Measurements from ENCODE around the gene ERBB4.

The ERBB4 gene

DNA sequence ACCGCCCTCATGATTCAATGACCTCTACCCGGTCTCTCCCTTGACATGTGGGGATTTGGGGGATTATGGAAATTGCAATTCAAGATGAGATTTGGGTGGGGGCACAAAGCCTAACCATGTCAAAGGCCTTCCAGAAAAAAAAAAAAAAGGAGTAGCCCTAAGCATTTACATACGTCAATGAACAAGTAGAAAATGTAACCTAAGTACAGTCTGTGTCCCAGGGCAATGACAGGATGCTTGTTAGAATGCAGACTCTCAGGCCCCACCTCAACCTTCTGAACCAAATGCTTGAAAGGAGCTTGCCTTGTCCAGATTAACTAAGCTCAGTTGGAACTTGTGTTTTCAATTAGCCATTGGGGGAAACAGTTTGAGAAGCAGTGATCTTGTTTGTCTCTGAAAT, 1180.1 kb downstream of the ERBB4 start:
- TF ChIP-seq, protein P1, sequence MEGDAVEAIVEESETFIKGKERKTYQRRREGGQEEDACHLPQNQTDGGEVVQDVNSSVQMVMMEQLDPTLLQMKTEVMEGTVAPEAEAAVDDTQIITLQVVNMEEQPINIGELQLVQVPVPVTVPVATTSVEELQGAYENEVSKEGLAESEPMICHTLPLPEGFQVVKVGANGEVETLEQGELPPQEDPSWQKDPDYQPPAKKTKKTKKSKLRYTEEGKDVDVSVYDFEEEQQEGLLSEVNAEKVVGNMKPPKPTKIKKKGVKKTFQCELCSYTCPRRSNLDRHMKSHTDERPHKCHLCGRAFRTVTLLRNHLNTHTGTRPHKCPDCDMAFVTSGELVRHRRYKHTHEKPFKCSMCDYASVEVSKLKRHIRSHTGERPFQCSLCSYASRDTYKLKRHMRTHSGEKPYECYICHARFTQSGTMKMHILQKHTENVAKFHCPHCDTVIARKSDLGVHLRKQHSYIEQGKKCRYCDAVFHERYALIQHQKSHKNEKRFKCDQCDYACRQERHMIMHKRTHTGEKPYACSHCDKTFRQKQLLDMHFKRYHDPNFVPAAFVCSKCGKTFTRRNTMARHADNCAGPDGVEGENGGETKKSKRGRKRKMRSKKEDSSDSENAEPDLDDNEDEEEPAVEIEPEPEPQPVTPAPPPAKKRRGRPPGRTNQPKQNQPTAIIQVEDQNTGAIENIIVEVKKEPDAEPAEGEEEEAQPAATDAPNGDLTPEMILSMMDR (IDR thresholded peaks at IDR 0.05; ENCODE audit: low read depth, low read length) = no peak

DNA sequence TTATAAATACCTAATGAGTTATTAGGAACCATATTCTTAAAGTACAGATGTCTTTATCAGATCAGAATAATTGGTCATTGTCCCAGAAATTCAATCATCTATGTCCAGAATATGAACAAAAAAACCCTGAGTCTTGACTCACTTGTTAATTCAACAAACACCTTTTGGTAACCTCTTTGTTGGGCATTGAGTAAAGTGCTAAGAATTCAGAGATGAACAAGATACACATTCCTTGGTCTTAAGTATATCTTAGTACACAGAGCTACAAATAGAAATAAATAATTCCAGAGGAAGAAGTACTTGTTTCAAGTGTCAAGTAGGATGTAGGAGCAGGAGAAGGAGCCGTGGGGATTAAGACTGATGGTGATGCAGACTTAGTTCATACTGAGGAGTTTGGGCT, 1184.1 kb downstream of the ERBB4 start:
- TF ChIP-seq, protein P1 (IDR thresholded peaks at IDR 0.05; ENCODE audit: low read depth, low read length) = no peak

More for the DNA sequence above, 1180.1 kb downstream of the ERBB4 start:
- H3K4me3 ChIP-seq (ENCODE audit: low read depth, low read length) = no peak overlapping the region
- DNase-seq = no peak
- H3K9me3 ChIP-seq (ENCODE audit: severe bottlenecking) = no peaks in the 10 kb centered on the region
- H3K36me3 ChIP-seq = no peaks in the 10 kb centered on the region
- no peak overlapping the region for H3K27ac ChIP-seq
- H3K27me3 ChIP-seq (ENCODE audit: insufficient read depth, low read depth, severe bottlenecking) = no peaks in the 10 kb centered on the region

DNA sequence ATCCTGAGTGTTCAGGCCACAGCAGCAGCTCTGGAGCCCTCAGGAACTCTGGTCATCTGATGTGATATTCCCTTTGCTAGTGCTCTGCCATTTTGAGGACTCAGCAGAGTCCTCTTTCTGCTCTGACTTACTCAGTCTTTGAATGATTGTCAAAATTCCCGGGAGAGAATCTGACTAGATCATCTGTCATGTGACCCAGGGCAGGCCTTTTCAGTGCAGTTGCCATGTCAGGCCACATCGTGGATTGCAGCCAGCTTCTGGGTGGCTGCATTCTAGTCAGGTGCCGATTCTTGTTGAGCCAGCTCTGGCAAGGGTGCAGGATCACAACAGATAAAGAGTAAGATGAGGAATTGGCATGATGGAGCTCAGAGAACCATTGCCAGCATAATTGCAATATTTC, 1186.6 kb downstream of the ERBB4 start:
- Histone ChIP-seq H3K9me3 (ENCODE audit: severe bottlenecking) (no peaks in the 10 kb centered on the region), H3K27ac (no peak overlapping the region), H3K36me3 (no peaks in the 10 kb centered on the region), H3K27me3 (ENCODE audit: insufficient read depth, low read depth, severe bottlenecking) (no peaks in the 10 kb centered on the region), H3K4me3 (ENCODE audit: low read depth, low read length) (no peak overlapping the region)
- DNase-seq = no peak
- TF ChIP-seq, protein P1 (IDR thresholded peaks at IDR 0.05; ENCODE audit: low read depth, low read length) = no peak

More for the DNA sequence above, 1184.1 kb downstream of the ERBB4 start:
- no peaks in the 10 kb centered on the region for H3K9me3 ChIP-seq (ENCODE audit: severe bottlenecking)
- no peak overlapping the region for H3K4me3 ChIP-seq (ENCODE audit: low read depth, low read length)
- no peak for DNase-seq
- H3K27me3 ChIP-seq (ENCODE audit: insufficient read depth, low read depth, severe bottlenecking) = no peaks in the 10 kb centered on the region
- H3K27ac ChIP-seq = no peak overlapping the region
- no peaks in the 10 kb centered on the region for H3K36me3 ChIP-seq

DNA sequence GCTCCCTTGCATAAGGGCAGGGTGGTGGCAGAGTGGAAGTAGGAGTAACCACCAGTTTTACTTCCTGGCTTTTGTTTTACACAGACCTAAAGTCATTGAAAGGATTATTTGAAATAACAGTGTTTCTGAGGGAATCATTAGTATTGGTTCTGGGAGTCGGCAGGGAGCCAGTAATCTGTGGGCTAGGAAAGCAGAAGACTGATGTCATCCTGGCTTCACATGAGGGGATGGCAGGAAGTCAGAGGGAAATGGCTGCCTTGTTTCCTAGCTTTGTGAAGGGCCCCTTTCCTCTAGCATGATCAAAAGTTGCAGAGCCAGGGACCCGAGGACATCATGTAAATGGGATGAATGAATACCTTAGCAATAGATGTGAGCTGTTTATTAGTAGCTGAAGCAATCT, 1189.6 kb downstream of the ERBB4 start:
- TF ChIP-seq, protein P1 (IDR thresholded peaks at IDR 0.05; ENCODE audit: low read depth, low read length) = no peak

DNA sequence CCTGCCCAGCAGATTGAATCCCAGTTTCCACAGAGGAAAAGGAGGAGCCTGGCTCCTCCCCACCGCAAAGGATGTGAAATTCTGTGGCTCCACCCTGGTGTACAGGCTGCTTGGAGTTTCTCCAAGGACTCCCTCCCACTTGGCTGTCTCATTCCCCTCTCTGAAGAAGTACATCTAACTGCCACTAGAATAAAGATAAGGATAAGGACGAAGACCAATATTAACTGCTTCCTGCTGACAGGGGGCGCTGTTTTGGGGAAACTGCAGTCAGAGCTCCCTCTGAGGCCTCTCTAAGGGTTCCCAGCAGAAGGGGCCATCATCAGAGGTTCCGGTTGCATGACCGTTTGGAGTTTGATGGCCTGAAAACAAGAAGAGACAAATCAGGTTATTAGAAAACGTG, 1191.3 kb downstream of the ERBB4 start:
- no peak for DNase-seq
- no peaks in the 10 kb centered on the region for H3K9me3 ChIP-seq (ENCODE audit: severe bottlenecking)
- no peaks in the 10 kb centered on the region for H3K36me3 ChIP-seq
- H3K27me3 ChIP-seq (ENCODE audit: insufficient read depth, low read depth, severe bottlenecking) = no peaks in the 10 kb centered on the region
- H3K4me3 ChIP-seq (ENCODE audit: low read depth, low read length) = no peak overlapping the region
- no peak overlapping the region for H3K27ac ChIP-seq
- TF ChIP-seq, protein P1 (IDR thresholded peaks at IDR 0.05; ENCODE audit: low read depth, low read length) = no peak

More for the DNA sequence above, 1189.6 kb downstream of the ERBB4 start:
- no peaks in the 10 kb centered on the region for H3K36me3 ChIP-seq
- H3K27ac ChIP-seq = no peak overlapping the region
- H3K9me3 ChIP-seq (ENCODE audit: severe bottlenecking) = no peaks in the 10 kb centered on the region
- H3K27me3 ChIP-seq (ENCODE audit: insufficient read depth, low read depth, severe bottlenecking) = no peaks in the 10 kb centered on the region
- DNase-seq = no peak
- H3K4me3 ChIP-seq (ENCODE audit: low read depth, low read length) = no peak overlapping the region

DNA sequence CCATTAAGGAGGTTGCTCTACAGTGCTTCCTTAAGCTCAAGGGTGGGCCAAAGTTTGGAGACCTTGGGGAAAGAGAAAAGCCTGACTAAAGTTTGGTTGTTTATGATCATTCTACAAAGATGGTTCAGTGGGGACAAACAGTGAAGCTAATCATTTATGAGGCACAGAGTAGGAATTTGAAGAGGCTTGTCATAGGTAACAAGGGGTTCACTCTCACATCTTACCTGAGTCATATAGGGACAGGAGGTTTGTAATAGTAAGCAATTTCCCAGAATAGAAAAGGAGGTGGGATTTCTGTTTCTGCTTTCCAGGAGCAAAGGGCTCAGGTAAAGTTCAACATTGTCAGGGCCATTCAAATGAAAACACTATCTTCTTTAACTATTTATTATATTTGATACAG, 1194.3 kb downstream of the ERBB4 start:
- DNase-seq = no peak
- TF ChIP-seq, protein P1 (IDR thresholded peaks at IDR 0.05; ENCODE audit: low read depth, low read length) = no peak
- no peaks in the 10 kb centered on the region for H3K36me3 ChIP-seq

More for the DNA sequence above, 1194.3 kb downstream of the ERBB4 start:
- Histone ChIP-seq H3K9me3 (ENCODE audit: severe bottlenecking) (no peaks in the 10 kb centered on the region), H3K27ac (no peak overlapping the region), H3K4me3 (ENCODE audit: low read depth, low read length) (no peak overlapping the region), H3K27me3 (ENCODE audit: insufficient read depth, low read depth, severe bottlenecking) (no peaks in the 10 kb centered on the region)
